K562 (cell line): ENCODE results near the gene DHX36. TPM values are rescaled to one million over a fixed set of nuclear protein-coding genes. Genes with fewer than 3 reads are reported as not detected.
A peak's percentile ranks its signal among the peaks of the same experiment; 100 is the strongest.

Experiments used
- C11orf30 ChIP-seq: fragments of 450-650 bp; IDR thresholded peaks from 2 replicates; pipeline ENCODE4 v1.6.1; 2016; ENCODE audit warnings: low read depth, mild to moderate bottlenecking
- CC2D1A ChIP-seq: fragments of 450-650 bp; IDR thresholded peaks from 2 replicates; pipeline ENCODE4 v1.6.1; 2017; ENCODE audit warnings: mild to moderate bottlenecking
- HBP1 ChIP-seq: fragments of 450-650 bp; formaldehyde crosslinking; IDR thresholded peaks from 2 replicates; pipeline ENCODE4 v1.4.0; 2022; ENCODE audit warnings: missing genetic modification characterization
- MEIS2 ChIP-seq: fragments of 450-650 bp; IDR thresholded peaks from 2 replicates; pipeline ENCODE4 v1.6.1; 2014; ENCODE audit warnings: mild to moderate bottlenecking; ENCODE audit not compliant: partially characterized antibody
- NCOA2 ChIP-seq, 2 experiments: fragments of 450-650 bp; IDR thresholded peaks; 2 replicates each; pipeline ENCODE4 v1.6.1; 2018; ENCODE audit warnings: mild to moderate bottlenecking in 2 of 2, moderate library complexity in 1 of 2; ENCODE audit not compliant: partially characterized antibody in 2 of 2
- POLR2AphosphoS5 ChIP-seq: IDR thresholded peaks from 2 replicates; pipeline ENCODE4 v1.6.1; 2011; ENCODE audit warnings: mild to moderate bottlenecking, low read depth, low read length, moderate library complexity; ENCODE audit not compliant: control insufficient read depth, insufficient read depth
- PRMT5 ChIP-seq: sonication (generic); formaldehyde crosslinking; IDR thresholded peaks from 2 replicates; pipeline ENCODE4 v1.5.0; 2020; ENCODE audit warnings: missing genetic modification reagents
- RBM34 ChIP-seq: fragments of 200-400 bp; formaldehyde crosslinking; IDR thresholded peaks from 2 replicates; pipeline ENCODE4 v1.6.1; 2018; ENCODE audit warnings: low read length, borderline replicate concordance; ENCODE audit not compliant: insufficient read depth
- SIRT6 ChIP-seq: IDR thresholded peaks from one replicate; pipeline ENCODE4 v1.6.1; 2012; ENCODE audit warnings: low read depth, mild to moderate bottlenecking, control low read depth, inconsistent platforms, low read length, moderate library complexity
- TAF9B ChIP-seq: fragments of 450-650 bp; IDR thresholded peaks from 2 replicates; pipeline ENCODE4 v1.6.1; 2018; ENCODE audit warnings: mild to moderate bottlenecking; ENCODE audit not compliant: partially characterized antibody
- TSC22D4 ChIP-seq: fragments of 450-650 bp; IDR thresholded peaks from 2 replicates; pipeline ENCODE4 v1.6.1; 2016; ENCODE audit warnings: missing genetic modification characterization, missing biosample characterization, control low read depth
- polyA plus RNA-seq, 8 experiments: library from polyadenylated mRNA; depleted of rRNA in 4 of 8; stranded (reverse) in 5 of 8; unstranded in 3 of 8; fragments of >200 nt; fragmentation: Nextera tagmentation in 2 of 8; fragmentation: Illumina TruSeq in 1 of 8; extraction: Ambion mirVana in 2 of 8; extraction: Trizol in 1 of 8; gene quantifications; 2 replicates each; pipeline versions ENCODE4 v1.2.1 to v1.2.3, GENCODE V29; 2011 to 2014; ENCODE audit warnings: inconsistent platforms in 1 of 8, missing spikeins in 1 of 8
- total RNA-seq, 7 experiments: library from RNA; depleted of rRNA in 6 of 7; stranded (reverse); fragments of >200 nt in 6 of 7; fragmentation: Illumina TruSeq in 2 of 7; extraction: Trizol in 2 of 7; gene quantifications; 2 replicates each; pipeline versions ENCODE4 v1.2.1 to v1.2.3, GENCODE V29; 2011 to 2021; ENCODE audit warnings: low replicate concordance in 1 of 7
- TF ChIP-seq, protein P1 (sequence below), 2 experiments: fragments of 450-650 bp; conservative IDR thresholded peaks; 2 replicates each; pipeline ENCODE4 v1.6.1; 2017; ENCODE audit warnings: mild to moderate bottlenecking in 2 of 2, moderate library complexity in 2 of 2
- TF ChIP-seq, protein P2 (sequence below): sonication (generic); formaldehyde crosslinking; IDR thresholded peaks from 2 replicates; pipeline ENCODE4 v1.4.0; 2020; ENCODE audit warnings: mild to moderate bottlenecking, missing genetic modification reagents
- TF ChIP-seq, protein P3 (sequence below): fragments of 450-650 bp; IDR thresholded peaks from 2 replicates; pipeline ENCODE4 v1.6.1; 2016
- TF ChIP-seq, protein P4 (sequence below): fragments of 450-650 bp; IDR thresholded peaks from 2 replicates; pipeline ENCODE4 v1.6.1; 2017; ENCODE audit warnings: antibody characterized with exemption, mild to moderate bottlenecking

DHX36 gene
- total and polyA plus RNA-seq, 9 of the 15 experiments (the other 6 are each of a cell fraction or from before 2014, with no cell fraction given), result 44.3 to 98.7 (median 57.0) TPM

GRCh38 chr3:154323891-154324738 is at the start of gene DHX36 (continued):
- TF ChIP-seq, protein P1, sequence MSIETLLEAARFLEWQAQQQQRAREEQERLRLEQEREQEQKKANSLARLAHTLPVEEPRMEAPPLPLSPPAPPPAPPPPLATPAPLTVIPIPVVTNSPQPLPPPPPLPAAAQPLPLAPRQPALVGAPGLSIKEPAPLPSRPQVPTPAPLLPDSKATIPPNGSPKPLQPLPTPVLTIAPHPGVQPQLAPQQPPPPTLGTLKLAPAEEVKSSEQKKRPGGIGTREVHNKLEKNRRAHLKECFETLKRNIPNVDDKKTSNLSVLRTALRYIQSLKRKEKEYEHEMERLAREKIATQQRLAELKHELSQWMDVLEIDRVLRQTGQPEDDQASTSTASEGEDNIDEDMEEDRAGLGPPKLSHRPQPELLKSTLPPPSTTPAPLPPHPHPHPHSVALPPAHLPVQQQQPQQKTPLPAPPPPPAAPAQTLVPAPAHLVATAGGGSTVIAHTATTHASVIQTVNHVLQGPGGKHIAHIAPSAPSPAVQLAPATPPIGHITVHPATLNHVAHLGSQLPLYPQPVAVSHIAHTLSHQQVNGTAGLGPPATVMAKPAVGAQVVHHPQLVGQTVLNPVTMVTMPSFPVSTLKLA (conservative IDR thresholded peaks at IDR 0.05), result peak; percentile 66 to 85
- TF ChIP-seq NCOA2 (IDR thresholded peaks at IDR 0.05; ENCODE audit: partially characterized antibody in 2 of 2) (no peak), TAF9B (peak; percentile 88), POLR2AphosphoS5 (peak; percentile 94), SIRT6 (no peak), HBP1 (CRISPR knock-in tag) (no peak), PRMT5 (CRISPR knock-in tag) (no peak), C11orf30 (no peak; the same call in 1 of the 2 replicates), RBM34 (no peak), TSC22D4 (tag) (no peak), MEIS2 (peak; percentile 88), CC2D1A (no peak)
- TF ChIP-seq, protein P2, sequence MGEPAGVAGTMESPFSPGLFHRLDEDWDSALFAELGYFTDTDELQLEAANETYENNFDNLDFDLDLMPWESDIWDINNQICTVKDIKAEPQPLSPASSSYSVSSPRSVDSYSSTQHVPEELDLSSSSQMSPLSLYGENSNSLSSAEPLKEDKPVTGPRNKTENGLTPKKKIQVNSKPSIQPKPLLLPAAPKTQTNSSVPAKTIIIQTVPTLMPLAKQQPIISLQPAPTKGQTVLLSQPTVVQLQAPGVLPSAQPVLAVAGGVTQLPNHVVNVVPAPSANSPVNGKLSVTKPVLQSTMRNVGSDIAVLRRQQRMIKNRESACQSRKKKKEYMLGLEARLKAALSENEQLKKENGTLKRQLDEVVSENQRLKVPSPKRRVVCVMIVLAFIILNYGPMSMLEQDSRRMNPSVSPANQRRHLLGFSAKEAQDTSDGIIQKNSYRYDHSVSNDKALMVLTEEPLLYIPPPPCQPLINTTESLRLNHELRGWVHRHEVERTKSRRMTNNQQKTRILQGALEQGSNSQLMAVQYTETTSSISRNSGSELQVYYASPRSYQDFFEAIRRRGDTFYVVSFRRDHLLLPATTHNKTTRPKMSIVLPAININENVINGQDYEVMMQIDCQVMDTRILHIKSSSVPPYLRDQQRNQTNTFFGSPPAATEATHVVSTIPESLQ, result peak; percentile 19; the same call in 1 of the 2 replicates
- TF ChIP-seq, protein P3, sequence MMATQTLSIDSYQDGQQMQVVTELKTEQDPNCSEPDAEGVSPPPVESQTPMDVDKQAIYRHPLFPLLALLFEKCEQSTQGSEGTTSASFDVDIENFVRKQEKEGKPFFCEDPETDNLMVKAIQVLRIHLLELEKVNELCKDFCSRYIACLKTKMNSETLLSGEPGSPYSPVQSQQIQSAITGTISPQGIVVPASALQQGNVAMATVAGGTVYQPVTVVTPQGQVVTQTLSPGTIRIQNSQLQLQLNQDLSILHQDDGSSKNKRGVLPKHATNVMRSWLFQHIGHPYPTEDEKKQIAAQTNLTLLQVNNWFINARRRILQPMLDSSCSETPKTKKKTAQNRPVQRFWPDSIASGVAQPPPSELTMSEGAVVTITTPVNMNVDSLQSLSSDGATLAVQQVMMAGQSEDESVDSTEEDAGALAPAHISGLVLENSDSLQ, result peak; percentile 85
- TF ChIP-seq, protein P4, sequence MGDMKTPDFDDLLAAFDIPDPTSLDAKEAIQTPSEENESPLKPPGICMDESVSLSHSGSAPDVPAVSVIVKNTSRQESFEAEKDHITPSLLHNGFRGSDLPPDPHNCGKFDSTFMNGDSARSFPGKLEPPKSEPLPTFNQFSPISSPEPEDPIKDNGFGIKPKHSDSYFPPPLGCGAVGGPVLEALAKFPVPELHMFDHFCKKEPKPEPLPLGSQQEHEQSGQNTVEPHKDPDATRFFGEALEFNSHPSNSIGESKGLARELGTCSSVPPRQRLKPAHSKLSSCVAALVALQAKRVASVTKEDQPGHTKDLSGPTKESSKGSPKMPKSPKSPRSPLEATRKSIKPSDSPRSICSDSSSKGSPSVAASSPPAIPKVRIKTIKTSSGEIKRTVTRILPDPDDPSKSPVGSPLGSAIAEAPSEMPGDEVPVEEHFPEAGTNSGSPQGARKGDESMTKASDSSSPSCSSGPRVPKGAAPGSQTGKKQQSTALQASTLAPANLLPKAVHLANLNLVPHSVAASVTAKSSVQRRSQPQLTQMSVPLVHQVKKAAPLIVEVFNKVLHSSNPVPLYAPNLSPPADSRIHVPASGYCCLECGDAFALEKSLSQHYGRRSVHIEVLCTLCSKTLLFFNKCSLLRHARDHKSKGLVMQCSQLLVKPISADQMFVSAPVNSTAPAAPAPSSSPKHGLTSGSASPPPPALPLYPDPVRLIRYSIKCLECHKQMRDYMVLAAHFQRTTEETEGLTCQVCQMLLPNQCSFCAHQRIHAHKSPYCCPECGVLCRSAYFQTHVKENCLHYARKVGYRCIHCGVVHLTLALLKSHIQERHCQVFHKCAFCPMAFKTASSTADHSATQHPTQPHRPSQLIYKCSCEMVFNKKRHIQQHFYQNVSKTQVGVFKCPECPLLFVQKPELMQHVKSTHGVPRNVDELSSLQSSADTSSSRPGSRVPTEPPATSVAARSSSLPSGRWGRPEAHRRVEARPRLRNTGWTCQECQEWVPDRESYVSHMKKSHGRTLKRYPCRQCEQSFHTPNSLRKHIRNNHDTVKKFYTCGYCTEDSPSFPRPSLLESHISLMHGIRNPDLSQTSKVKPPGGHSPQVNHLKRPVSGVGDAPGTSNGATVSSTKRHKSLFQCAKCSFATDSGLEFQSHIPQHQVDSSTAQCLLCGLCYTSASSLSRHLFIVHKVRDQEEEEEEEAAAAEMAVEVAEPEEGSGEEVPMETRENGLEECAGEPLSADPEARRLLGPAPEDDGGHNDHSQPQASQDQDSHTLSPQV, result no peak
